ENCODE measurements around the gene PREX1. TPM values are rescaled to one million over a fixed set of nuclear protein-coding genes. Genes with fewer than 3 reads are reported as not detected.
"Not testable (repeated sequence)": the region's sequence is repeated elsewhere in the genome, so short reads cannot be mapped to it uniquely, and the experiment has no call there.

Gene PREX1
- total RNA-seq, 1 donor from 2014 or later, result 15.8 TPM

GRCh38 chr20:48794360-48794759 is 33.4 kb downstream of the PREX1 start:
- no peak for DNase-seq

- no peak for DNase-seq
Observed at GRCh38 chr20:48793776-48794175, 34.0 kb downstream of the PREX1 start.

- DNase-seq, result no peak
Observed at GRCh38 chr20:48791666-48792071, 36.1 kb downstream of the PREX1 start.

GRCh38 chr20:48791014-48791413 is 36.8 kb downstream of the PREX1 start:
- DNase-seq, result no peak

GRCh38 chr20:48790473-48791003 is 37.3 kb downstream of the PREX1 start:
- no peak for DNase-seq

- DNase-seq, result no peak
Observed at GRCh38 chr20:48789781-48790472, 37.9 kb downstream of the PREX1 start.

- no peak for DNase-seq
Observed at GRCh38 chr20:48789185-48789668, 38.6 kb downstream of the PREX1 start.

- no peak for DNase-seq
Observed at GRCh38 chr20:48788486-48789072, 39.2 kb downstream of the PREX1 start.

GRCh38 chr20:48787861-48788375 is 39.9 kb downstream of the PREX1 start:
- peak; percentile 67 for DNase-seq

- peak; percentile 56 for DNase-seq
Observed at GRCh38 chr20:48786951-48787705, 40.7 kb downstream of the PREX1 start.

- DNase-seq, result no peak
Observed at GRCh38 chr20:48785801-48786200, 42.0 kb downstream of the PREX1 start.

GRCh38 chr20:48785256-48785655 is 42.5 kb downstream of the PREX1 start:
- DNase-seq, result no peak

GRCh38 chr20:48784273-48784641 is 43.5 kb downstream of the PREX1 start:
- DNase-seq, result no peak

- peak; percentile 24 for DNase-seq
Observed at GRCh38 chr20:48783533-48784272, 44.1 kb downstream of the PREX1 start.

- DNase-seq, result no peak
Observed at GRCh38 chr20:48782901-48783308, 44.9 kb downstream of the PREX1 start.

- no peak for DNase-seq
Observed at GRCh38 chr20:48782053-48782452, 45.7 kb downstream of the PREX1 start.

GRCh38 chr20:48781634-48782033 is 46.2 kb downstream of the PREX1 start:
- DNase-seq, result no peak

- DNase-seq, result no peak
Observed at GRCh38 chr20:48779435-48779834, 48.4 kb downstream of the PREX1 start.

- no peak for DNase-seq
Observed at GRCh38 chr20:48777821-48778220, 50.0 kb downstream of the PREX1 start.

- DNase-seq, result no peak
Observed at GRCh38 chr20:48777005-48777404, 50.8 kb downstream of the PREX1 start.

GRCh38 chr20:48776306-48776705 is 51.5 kb downstream of the PREX1 start:
- DNase-seq, result peak; percentile 20

- DNase-seq, result not testable (repeated sequence)
Observed at GRCh38 chr20:48775545-48775944, 52.3 kb downstream of the PREX1 start.

Data from skin of body (tissue), 2 donors.